ENCODE data around the gene BHMT.

Gene BHMT

DNA sequence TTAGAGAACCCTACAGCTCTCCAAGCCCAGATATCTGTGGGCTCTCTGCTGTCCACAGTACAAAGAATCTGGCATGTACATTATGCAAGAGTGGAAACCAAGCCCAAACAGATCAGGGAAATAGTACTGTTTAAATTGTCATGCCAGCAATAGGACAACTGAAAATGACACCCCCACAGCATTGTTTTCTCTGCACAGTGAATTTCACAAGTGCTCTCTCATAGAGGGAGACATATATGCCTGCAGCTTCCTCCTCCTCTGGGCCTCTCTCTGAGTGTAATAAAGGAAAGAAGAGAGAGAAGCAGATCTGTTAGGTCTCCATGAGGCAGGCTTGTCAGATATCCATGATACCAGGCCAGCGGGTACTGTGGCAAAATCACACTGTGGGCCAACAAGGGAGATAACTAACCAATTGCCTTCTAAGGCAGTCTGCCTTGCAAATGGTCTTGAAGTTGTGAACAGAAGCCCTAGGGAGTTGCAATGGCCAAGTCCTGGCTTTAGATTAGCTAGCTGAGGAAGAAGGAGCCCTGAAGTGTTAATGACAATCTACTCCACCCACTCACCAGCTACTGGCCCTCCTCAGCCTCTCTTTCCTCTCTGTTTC lies 69.9 kb downstream of the BHMT start:
- TF ChIP-seq, protein P1, sequence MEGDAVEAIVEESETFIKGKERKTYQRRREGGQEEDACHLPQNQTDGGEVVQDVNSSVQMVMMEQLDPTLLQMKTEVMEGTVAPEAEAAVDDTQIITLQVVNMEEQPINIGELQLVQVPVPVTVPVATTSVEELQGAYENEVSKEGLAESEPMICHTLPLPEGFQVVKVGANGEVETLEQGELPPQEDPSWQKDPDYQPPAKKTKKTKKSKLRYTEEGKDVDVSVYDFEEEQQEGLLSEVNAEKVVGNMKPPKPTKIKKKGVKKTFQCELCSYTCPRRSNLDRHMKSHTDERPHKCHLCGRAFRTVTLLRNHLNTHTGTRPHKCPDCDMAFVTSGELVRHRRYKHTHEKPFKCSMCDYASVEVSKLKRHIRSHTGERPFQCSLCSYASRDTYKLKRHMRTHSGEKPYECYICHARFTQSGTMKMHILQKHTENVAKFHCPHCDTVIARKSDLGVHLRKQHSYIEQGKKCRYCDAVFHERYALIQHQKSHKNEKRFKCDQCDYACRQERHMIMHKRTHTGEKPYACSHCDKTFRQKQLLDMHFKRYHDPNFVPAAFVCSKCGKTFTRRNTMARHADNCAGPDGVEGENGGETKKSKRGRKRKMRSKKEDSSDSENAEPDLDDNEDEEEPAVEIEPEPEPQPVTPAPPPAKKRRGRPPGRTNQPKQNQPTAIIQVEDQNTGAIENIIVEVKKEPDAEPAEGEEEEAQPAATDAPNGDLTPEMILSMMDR (IDR thresholded peaks at IDR 0.05; ENCODE audit: insufficient read depth, low read length, poor library complexity, severe bottlenecking) = no peak
- Histone ChIP-seq H3K27me3 (replicated peaks; ENCODE audit: control insufficient read depth, insufficient read depth, low read length) (no peaks in the 10 kb centered on the region), H3K4me3 (replicated peaks; ENCODE audit: low read depth, low read length) (no peak overlapping the region), H3K36me3 (ENCODE audit: control insufficient read depth, insufficient read depth, low read length) (no peaks in the 10 kb centered on the region)
- DNase-seq (ENCODE audit: extremely low read depth, insufficient read length) = no peak

All from GM06990 (cell line).